H1 (cell line): ENCODE results near the gene MXI1. TPM values are rescaled to one million over a fixed set of nuclear protein-coding genes. Genes with fewer than 3 reads are reported as not detected.

Experiments used
- EP300 ChIP-seq, 2 experiments: IDR thresholded peaks; 1 replicate in 1 of 2; 2 replicates in 1 of 2; pipeline ENCODE4 v1.6.1; 2011 to 2012; ENCODE audit warnings: low read depth in 2 of 2, low read length in 2 of 2, mild to moderate bottlenecking in 2 of 2, borderline replicate concordance in 1 of 2, inconsistent platforms in 1 of 2, moderate library complexity in 1 of 2
- GTF2F1 ChIP-seq: IDR thresholded peaks from 2 replicates; pipeline ENCODE4 v1.6.1; 2012; ENCODE audit warnings: low read depth, low read length, improper control_type of control experiment, borderline replicate concordance
- polyA plus RNA-seq, 7 experiments: library from polyadenylated mRNA; depleted of rRNA in 3 of 7; stranded (reverse) in 5 of 7; unstranded in 2 of 7; fragments of >200 nt in 5 of 7; fragments of 200-250 nt in 2 of 7; gene quantifications; 1 replicate in 5 of 7; 2 replicates in 1 of 7; 4 replicates in 1 of 7; pipeline versions ENCODE4 v1.2.1 to v1.2.3, GENCODE V29; 2011 to 2013; ENCODE audit warnings: missing spikeins in 2 of 7, mixed read lengths in 2 of 7
- total RNA-seq: library from RNA; stranded (reverse); fragmentation: NEBNext Ultra II Directional; extraction: Animal tissue kit (Norgen Biotek cat#: 25700); gene quantifications from 2 replicates; pipeline ENCODE4 v1.2.1, GENCODE V29; 2021
- TF ChIP-seq, protein P1 (sequence below): IDR thresholded peaks from 2 replicates; pipeline ENCODE4 v1.6.1; 2011; ENCODE audit warnings: low read depth, mild to moderate bottlenecking, low read length; ENCODE audit not compliant: insufficient read depth

Gene MXI1
- total and polyA plus RNA-seq, 2 of the 8 experiments (the other 6 are each of a cell fraction or from before 2014, with no cell fraction given) = 5.7 to 8.8 TPM

DNA sequence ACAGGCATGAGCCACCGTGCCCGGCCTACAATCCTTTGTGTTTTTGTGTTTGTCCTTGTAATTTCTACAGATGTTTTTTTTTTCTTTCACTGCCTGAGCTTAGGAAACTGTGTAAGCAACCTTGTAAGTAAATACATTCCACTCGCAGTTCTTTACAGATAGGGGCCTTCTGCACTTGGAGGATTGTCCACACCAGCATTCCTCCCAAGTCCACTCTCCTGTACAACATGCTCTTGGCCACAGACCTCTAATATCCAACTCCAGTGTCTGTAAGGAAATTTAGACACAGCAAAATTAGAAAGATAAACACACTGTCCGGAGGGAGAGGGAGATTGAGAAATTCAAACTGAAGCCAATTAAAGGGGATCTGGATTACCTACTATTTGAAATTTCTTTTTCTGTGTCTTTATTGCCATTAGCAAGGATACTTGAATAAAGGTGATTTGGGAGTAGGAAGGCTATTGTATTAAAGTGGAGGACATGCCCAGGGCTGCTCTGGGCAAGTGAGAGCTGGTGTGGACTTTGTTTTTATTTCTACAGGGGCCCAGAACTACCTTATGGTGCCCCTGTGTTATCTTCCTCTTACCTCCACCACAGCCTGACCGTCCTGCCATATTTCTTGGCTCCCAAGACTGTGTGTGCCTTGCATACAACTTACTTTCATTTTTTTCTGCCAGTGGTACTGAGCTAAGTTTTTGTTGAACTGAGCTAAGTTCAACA, 9.7 kb downstream of the MXI1 start (continued):
- TF ChIP-seq GTF2F1 = no peak
- TF ChIP-seq, protein P1, sequence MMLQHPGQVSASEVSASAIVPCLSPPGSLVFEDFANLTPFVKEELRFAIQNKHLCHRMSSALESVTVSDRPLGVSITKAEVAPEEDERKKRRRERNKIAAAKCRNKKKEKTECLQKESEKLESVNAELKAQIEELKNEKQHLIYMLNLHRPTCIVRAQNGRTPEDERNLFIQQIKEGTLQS = no peak
- no peak for TF ChIP-seq EP300 (IDR thresholded peaks at IDR 0.05; ENCODE audit: borderline replicate concordance in 1 of 2, low read depth in 2 of 2, low read length in 2 of 2)
